Measurements from ENCODE around the gene GAK.

DNA sequence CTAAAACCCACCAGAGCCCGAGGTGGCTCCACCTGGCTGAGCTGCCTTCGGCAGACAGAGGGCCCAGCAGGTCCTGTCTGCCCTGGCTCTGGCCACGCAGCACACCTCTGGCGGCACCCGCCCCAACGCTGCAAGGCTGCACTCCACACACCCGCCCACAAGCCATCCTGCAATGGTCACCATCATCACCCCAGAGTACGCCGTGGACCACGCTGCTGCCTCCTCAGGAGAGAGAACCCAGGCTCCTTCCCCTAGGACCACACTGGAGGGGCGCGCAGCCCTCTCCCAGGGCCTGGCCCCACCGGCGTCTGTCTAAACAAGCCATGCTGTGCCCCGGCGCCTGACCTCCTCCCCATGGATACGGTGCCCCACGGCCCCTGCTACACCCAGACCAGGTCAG, 66.5 kb downstream of the GAK start:
- TF ChIP-seq, protein P1, sequence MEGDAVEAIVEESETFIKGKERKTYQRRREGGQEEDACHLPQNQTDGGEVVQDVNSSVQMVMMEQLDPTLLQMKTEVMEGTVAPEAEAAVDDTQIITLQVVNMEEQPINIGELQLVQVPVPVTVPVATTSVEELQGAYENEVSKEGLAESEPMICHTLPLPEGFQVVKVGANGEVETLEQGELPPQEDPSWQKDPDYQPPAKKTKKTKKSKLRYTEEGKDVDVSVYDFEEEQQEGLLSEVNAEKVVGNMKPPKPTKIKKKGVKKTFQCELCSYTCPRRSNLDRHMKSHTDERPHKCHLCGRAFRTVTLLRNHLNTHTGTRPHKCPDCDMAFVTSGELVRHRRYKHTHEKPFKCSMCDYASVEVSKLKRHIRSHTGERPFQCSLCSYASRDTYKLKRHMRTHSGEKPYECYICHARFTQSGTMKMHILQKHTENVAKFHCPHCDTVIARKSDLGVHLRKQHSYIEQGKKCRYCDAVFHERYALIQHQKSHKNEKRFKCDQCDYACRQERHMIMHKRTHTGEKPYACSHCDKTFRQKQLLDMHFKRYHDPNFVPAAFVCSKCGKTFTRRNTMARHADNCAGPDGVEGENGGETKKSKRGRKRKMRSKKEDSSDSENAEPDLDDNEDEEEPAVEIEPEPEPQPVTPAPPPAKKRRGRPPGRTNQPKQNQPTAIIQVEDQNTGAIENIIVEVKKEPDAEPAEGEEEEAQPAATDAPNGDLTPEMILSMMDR (optimal IDR thresholded peaks at IDR 0.05 in 1 of 3, IDR thresholded peaks at IDR 0.05 in 1 of 3, conservative IDR thresholded peaks at IDR 0.05 in 1 of 3; ENCODE audit: extremely low read depth in 1 of 3, insufficient read depth in 2 of 3, low read length in 3 of 3): no peak
- no peak for TF ChIP-seq EZH2 (IDR thresholded peaks at IDR 0.05; ENCODE audit: low read length)

All from keratinocyte (primary cell).